Epithelial cell of esophagus (primary cell): ENCODE results near the gene CSKMT.
"Not testable (repeated sequence)": the region's sequence is repeated elsewhere in the genome, so short reads cannot be mapped to it uniquely, and the experiment has no call there.

Experiments used
- DNase-seq: peaks from one replicate; pipeline ENCODE4 v3.0.0; 2010; ENCODE audit warnings: low read depth
- H3K4me3 ChIP-seq: 2 replicates; pipeline ENCODE4 v1.5.1; 2011; ENCODE audit warnings: mild to moderate bottlenecking, low read length, control low read depth
- CTCF ChIP-seq: IDR thresholded peaks from 2 replicates; pipeline ENCODE4 v1.5.1; 2011; ENCODE audit warnings: low read depth, mild to moderate bottlenecking, low read length, control low read depth, inconsistent platforms; ENCODE audit not compliant: insufficient read depth; ENCODE audit errors: missing control alignments

The CSKMT gene

GRCh38 chr11:62678770-62679696, 13.9 kb downstream of the CSKMT start, which contains the start of gene UBXN1:
Gene UBXN1 (minus strand): TSS chr11:62679073. CDS start chr11:62678923, 150 bp downstream.
- DNase-seq = peak; percentile 89
- peak within 1 kb of the TSS; percentile 92 for H3K4me3 ChIP-seq
- TF ChIP-seq CTCF = no peak

GRCh38 chr11:62680825-62681240, 15.7 kb downstream of the CSKMT start:
- peak; percentile 81 for DNase-seq
- peak; percentile 79 for TF ChIP-seq CTCF
- no peak overlapping the region for H3K4me3 ChIP-seq

GRCh38 chr11:62682518-62682917, 17.4 kb downstream of the CSKMT start:
- no peak for DNase-seq
- no peak overlapping the region for H3K4me3 ChIP-seq
- TF ChIP-seq CTCF = no peak

GRCh38 chr11:62687508-62688396, 22.6 kb downstream of the CSKMT start:
- no peak overlapping the region for H3K4me3 ChIP-seq
- TF ChIP-seq CTCF = no peak
- DNase-seq = no peak

GRCh38 chr11:62688491-62688890, 23.4 kb downstream of the CSKMT start:
- H3K4me3 ChIP-seq = no peak overlapping the region
- DNase-seq = no peak
- TF ChIP-seq CTCF = no peak

- H3K4me3 ChIP-seq = no peak within 1 kb of the TSS
- peak; percentile 32 for DNase-seq
Observed at GRCh38 chr11:62689421-62690183, 24.5 kb downstream of the CSKMT start, which contains the start of gene LRRN4CL. Gene LRRN4CL (minus strand): TSS chr11:62689530. CDS start chr11:62688508, 1,022 bp downstream.

GRCh38 chr11:62693624-62694023, 28.5 kb downstream of the CSKMT start:
- H3K4me3 ChIP-seq, DNase-seq: not testable (repeated sequence)

More at GRCh38 chr11:62689421-62690183, 24.5 kb downstream of the CSKMT start, which contains the start of gene LRRN4CL:
- TF ChIP-seq CTCF = no peak
